ENCODE measurements around the gene PPP1R37.

PPP1R37 gene

DNA sequence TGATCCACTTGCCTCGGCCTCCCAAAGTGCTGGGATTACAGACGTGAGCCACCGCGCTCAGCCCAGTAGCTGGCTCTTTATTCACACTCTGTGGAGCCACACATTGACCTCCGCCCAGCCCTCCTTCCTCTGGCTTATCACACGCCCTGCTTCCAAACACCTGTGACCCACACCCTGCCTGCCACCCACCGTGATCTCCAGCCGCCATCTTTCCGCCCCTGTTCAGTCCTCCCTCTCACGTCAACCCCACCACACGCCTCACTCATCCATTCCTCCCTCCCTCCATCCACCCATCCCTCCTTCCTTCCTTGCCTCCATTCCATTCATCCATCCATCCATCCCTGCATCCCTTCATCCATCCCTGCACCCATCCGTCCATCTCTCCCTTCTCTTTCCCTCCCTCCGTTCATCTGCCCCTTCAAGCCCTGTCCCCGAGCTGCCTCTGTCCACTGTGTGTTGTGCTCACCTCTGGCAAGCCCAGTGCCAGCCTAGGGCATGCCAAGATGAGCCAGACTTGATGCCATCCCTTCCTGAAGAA lies 34.3 kb upstream of the PPP1R37 start:
- peaks cover 27% of the 10 kb centered on the region for H3K79me2 ChIP-seq
- H3K4me3 ChIP-seq (ENCODE audit: low read depth, low read length), result no peak overlapping the region
- H3K27me3 ChIP-seq (ENCODE audit: control insufficient read depth, insufficient read depth, low read length), result no peaks in the 10 kb centered on the region
- H3K9ac ChIP-seq, result no peak overlapping the region
- no peaks in the 10 kb centered on the region for H3K36me3 ChIP-seq (ENCODE audit: control insufficient read depth, insufficient read depth, low read length)
- H2AFZ ChIP-seq, result no peak overlapping the region
- TF ChIP-seq, protein P1, sequence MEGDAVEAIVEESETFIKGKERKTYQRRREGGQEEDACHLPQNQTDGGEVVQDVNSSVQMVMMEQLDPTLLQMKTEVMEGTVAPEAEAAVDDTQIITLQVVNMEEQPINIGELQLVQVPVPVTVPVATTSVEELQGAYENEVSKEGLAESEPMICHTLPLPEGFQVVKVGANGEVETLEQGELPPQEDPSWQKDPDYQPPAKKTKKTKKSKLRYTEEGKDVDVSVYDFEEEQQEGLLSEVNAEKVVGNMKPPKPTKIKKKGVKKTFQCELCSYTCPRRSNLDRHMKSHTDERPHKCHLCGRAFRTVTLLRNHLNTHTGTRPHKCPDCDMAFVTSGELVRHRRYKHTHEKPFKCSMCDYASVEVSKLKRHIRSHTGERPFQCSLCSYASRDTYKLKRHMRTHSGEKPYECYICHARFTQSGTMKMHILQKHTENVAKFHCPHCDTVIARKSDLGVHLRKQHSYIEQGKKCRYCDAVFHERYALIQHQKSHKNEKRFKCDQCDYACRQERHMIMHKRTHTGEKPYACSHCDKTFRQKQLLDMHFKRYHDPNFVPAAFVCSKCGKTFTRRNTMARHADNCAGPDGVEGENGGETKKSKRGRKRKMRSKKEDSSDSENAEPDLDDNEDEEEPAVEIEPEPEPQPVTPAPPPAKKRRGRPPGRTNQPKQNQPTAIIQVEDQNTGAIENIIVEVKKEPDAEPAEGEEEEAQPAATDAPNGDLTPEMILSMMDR (IDR thresholded peaks at IDR 0.05), result no peak
- no peak overlapping the region for H3K4me2 ChIP-seq (ENCODE audit: low read length)
- no peaks in the 10 kb centered on the region for H3K4me1 ChIP-seq
- H3K27ac ChIP-seq, result no peak overlapping the region
- H3K9me3 ChIP-seq (ENCODE audit: control insufficient read depth, low read length), result no peaks in the 10 kb centered on the region

DNA sequence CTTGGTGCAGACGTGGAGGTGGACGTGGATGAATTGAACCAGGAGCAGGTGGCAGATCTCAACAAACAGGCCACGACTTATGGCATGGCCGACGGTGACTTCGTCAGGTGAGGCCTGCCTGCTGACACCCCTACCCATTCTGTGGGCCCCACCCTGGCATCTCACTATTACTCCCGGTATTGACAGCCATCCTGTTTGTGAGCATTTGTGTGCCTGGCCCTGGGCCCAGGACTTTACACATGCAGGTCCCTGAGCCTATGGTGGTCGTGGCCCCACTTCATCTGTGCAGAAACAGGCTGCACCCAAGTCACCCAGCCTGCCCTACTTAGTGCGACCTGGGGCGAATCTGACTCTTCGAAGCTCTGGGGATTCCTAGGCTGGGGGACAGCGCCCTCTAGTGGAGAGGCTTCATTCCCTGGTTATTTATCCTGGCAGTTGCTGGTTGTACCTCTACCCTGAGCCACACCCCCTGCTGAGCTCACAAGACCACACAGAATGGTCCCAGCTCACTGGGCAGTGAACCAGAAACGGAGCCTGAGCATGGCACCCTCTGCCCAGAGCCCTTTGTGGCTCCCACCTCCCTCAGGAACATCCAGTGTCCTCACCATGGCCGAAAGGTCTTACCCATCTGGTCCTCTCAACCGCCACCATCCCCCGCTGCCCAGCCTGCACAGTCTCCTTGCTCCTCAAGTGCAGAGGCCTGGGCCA lies 33.6 kb upstream of the PPP1R37 start:
- Histone ChIP-seq H3K4me1 (no peaks in the 10 kb centered on the region), H3K4me3 (ENCODE audit: low read depth, low read length) (no peak overlapping the region), H3K9ac (no peak overlapping the region), H3K27ac (no peak overlapping the region), H3K9me3 (ENCODE audit: control insufficient read depth, low read length) (no peaks in the 10 kb centered on the region), H3K79me2 (peaks cover 27% of the 10 kb centered on the region), H3K4me2 (ENCODE audit: low read length) (no peak overlapping the region), H3K36me3 (ENCODE audit: control insufficient read depth, insufficient read depth, low read length) (no peaks in the 10 kb centered on the region), H2AFZ (no peak overlapping the region), H3K27me3 (ENCODE audit: control insufficient read depth, insufficient read depth, low read length) (no peaks in the 10 kb centered on the region)
- TF ChIP-seq, protein P1 (IDR thresholded peaks at IDR 0.05), result peak; percentile 88

DNA sequence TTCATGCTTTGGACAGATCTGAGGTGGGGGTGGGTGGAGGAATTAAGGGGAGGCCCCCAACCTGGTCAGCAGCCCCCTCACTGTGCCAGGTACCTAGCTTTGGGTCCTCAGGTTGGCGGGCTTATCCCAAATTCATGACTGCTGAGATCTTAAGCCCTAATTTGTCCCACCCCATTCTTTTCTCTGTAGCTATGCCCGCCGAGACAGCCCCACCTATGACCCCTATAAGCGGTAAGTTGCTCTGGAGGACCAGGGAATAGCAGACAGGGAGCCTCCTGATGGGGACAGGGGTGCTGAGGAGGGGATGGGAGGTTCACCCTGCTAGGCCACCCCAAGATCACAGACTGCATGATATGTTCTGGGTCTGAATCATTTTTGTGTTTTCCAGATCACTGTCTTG lies 31.0 kb upstream of the PPP1R37 start:
- no peaks in the 10 kb centered on the region for H3K36me3 ChIP-seq (ENCODE audit: control insufficient read depth, insufficient read depth, low read length)
- H3K9me3 ChIP-seq (ENCODE audit: control insufficient read depth, low read length), result no peaks in the 10 kb centered on the region
- no peak overlapping the region for H3K4me2 ChIP-seq (ENCODE audit: low read length)
- TF ChIP-seq, protein P1 (IDR thresholded peaks at IDR 0.05), result no peak
- no peak overlapping the region for H3K9ac ChIP-seq
- H3K27me3 ChIP-seq (ENCODE audit: control insufficient read depth, insufficient read depth, low read length), result no peaks in the 10 kb centered on the region
- no peaks in the 10 kb centered on the region for H3K4me1 ChIP-seq
- no peak overlapping the region for H3K4me3 ChIP-seq (ENCODE audit: low read depth, low read length)
- H3K27ac ChIP-seq, result no peak overlapping the region
- peaks cover 15% of the 10 kb centered on the region for H3K79me2 ChIP-seq
- no peak overlapping the region for H2AFZ ChIP-seq

DNA sequence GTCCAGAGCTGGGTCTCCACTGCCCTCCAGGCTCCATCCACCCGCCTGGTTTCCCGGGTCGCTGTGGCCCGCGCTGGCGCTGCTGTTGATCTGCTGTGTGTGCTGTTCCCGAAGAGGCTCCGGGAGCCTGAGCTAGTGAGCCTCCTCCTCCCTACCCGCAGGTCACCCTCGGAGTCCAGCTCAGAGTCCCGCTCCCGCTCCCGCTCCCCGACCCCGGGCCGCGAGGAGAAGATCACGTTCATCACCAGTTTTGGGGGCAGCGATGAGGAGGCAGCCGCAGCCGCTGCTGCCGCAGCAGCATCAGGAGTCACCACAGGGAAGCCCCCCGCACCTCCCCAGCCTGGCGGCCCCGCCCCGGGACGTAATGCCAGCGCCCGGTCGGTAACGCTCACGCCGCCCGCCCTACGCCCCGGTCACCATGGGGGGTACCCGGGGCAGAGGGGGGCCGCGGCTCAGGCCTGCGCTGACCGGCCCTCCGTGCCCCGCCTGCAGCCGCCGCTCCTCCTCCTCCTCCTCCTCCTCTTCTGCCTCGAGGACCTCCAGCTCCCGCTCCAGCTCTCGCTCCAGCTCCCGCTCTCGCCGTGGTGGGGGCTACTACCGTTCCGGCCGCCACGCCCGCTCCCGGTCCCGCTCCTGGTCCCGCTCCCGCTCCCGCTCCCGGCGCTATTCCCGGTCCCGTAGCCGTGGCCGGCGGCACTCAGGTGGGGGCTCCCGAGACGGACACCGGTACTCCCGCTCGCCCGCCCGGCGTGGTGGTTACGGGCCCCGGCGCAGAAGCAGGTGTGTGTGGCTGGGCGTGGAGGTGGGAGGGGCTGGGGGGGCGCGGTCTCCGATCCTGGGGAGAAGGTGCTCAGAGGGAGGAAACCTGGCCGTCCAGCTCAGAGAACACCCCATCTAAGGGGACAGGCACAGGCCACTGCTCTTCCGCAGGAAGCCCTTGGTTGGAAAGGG lies 28.9 kb upstream of the PPP1R37 start:
- no peaks in the 10 kb centered on the region for H3K4me1 ChIP-seq
- H2AFZ ChIP-seq, result no peak overlapping the region
- no peak overlapping the region for H3K9ac ChIP-seq
- H3K9me3 ChIP-seq (ENCODE audit: control insufficient read depth, low read length), result no peaks in the 10 kb centered on the region
- TF ChIP-seq, protein P1 (IDR thresholded peaks at IDR 0.05), result no peak
- peaks cover 12% of the 10 kb centered on the region for H3K79me2 ChIP-seq
- no peak overlapping the region for H3K27ac ChIP-seq
- H3K27me3 ChIP-seq (ENCODE audit: control insufficient read depth, insufficient read depth, low read length), result no peaks in the 10 kb centered on the region
- no peak overlapping the region for H3K4me3 ChIP-seq (ENCODE audit: low read depth, low read length)
- H3K36me3 ChIP-seq (ENCODE audit: control insufficient read depth, insufficient read depth, low read length), result no peaks in the 10 kb centered on the region
- no peak overlapping the region for H3K4me2 ChIP-seq (ENCODE audit: low read length)

Measured in parathyroid adenoma (tissue), 2 donors.